Testis (tissue), 2 donors: ENCODE measurements around the gene ZNF84.

Source experiments
- POLR2A ChIP-seq: fragments of 450-650 bp; IDR thresholded peaks from one replicate; pipeline ENCODE4 v1.6.1; 2017; ENCODE audit warnings: antibody characterized with exemption, mild to moderate bottlenecking, moderate library complexity
- TF ChIP-seq, protein P1 (sequence below), 3 experiments: fragments of 450-650 bp in 2 of 3; fragments of 200-600 bp in 1 of 3; sonication (generic) in 1 of 3; IDR thresholded peaks; one replicate each; pipeline ENCODE4 v1.5.1; 2016 to 2019; ENCODE audit warnings: antibody characterized with exemption in 3 of 3, mild to moderate bottlenecking in 2 of 3, moderate library complexity in 1 of 3

DNA sequence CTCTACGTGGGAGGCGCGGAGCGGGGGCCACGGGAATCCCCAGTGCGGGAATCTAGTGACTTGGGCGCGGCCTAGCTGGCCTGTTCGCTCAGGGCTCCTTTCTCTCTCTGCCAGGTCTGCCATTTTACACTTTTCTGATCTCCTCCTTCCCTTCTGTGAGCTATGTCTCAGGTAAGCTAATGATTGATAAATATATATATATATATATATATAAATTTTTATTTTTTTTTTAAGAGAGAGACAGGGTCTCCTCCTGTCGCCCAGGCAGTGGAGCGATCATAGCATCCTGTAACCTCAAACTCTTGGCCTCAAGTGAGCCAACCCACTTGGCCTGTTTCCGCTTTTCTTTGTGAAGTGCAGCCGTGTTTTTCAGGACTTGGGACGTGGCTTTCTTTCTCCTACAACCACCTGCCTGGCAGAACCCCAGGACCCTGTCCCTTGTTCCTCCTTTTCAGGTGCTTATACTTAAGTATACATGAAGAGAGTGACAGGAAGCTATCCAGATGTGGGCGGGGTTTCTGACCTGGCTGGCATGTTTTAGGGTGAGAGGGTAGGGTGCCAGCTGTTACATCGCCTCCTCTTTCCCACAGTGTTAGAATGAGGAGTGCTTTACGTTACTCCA lies 44.0 kb downstream of the ZNF84 start:
- TF ChIP-seq, protein P1, sequence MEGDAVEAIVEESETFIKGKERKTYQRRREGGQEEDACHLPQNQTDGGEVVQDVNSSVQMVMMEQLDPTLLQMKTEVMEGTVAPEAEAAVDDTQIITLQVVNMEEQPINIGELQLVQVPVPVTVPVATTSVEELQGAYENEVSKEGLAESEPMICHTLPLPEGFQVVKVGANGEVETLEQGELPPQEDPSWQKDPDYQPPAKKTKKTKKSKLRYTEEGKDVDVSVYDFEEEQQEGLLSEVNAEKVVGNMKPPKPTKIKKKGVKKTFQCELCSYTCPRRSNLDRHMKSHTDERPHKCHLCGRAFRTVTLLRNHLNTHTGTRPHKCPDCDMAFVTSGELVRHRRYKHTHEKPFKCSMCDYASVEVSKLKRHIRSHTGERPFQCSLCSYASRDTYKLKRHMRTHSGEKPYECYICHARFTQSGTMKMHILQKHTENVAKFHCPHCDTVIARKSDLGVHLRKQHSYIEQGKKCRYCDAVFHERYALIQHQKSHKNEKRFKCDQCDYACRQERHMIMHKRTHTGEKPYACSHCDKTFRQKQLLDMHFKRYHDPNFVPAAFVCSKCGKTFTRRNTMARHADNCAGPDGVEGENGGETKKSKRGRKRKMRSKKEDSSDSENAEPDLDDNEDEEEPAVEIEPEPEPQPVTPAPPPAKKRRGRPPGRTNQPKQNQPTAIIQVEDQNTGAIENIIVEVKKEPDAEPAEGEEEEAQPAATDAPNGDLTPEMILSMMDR (IDR thresholded peaks at IDR 0.05) = no peak
- TF ChIP-seq POLR2A = no peak
